Thyroid gland (tissue), 4 donors: Measurements from ENCODE around the gene LHPP.

Experiments used
- CTCF ChIP-seq, 6 experiments: fragments of 200-600 bp in 3 of 6; fragments of 450-650 bp in 3 of 6; sonication (generic) in 3 of 6; IDR thresholded peaks; one replicate each; pipeline ENCODE4 v1.5.1; 2016 to 2019; ENCODE audit warnings: antibody characterized with exemption in 6 of 6, mild to moderate bottlenecking in 2 of 6, inconsistent platforms in 1 of 6, moderate library complexity in 1 of 6
- POLR2A ChIP-seq, 2 donors: fragments of 450-650 bp; IDR thresholded peaks; one replicate each; pipeline ENCODE4 v1.6.1; 2017; ENCODE audit warnings: antibody characterized with exemption in 2 of 2, mild to moderate bottlenecking in 2 of 2, moderate library complexity in 1 of 2

GRCh38 chr10:124615259-124615658 lies 153.6 kb downstream of the LHPP start:
- no peak for TF ChIP-seq CTCF (IDR thresholded peaks at IDR 0.05)
- TF ChIP-seq POLR2A (IDR thresholded peaks at IDR 0.05): no peak
